SK-N-SH (cell line): ENCODE data around the gene MLF2. TPM values are rescaled to one million over a fixed set of nuclear protein-coding genes. Genes with fewer than 3 reads are reported as not detected.

Experiments used
- CTCF ChIA-PET: fragments of 300-600, 350-600 bp; formaldehyde crosslinking; extraction: SDS; loops from one replicate; lab custom pipeline; 2021; lab: Yijun Ruan, JAX
- POLR2A ChIA-PET: fragments of 350-600 bp; sonication (Branson Sonifier 250); formaldehyde crosslinking; extraction: SDS; loops from one replicate; lab custom pipeline; 2020; ENCODE audit warnings: antibody characterized with exemption, inconsistent platforms; lab: Yijun Ruan, JAX
- DNase-seq: peaks from one replicate; pipeline ENCODE4 v3.0.0; 2012
- H2AFZ ChIP-seq: fragments of 200-600 bp; sonication (generic); 2 replicates; pipeline ENCODE4 v1.8.1; 2016; ENCODE audit warnings: antibody characterized with exemption, mild to moderate bottlenecking, low read depth
- H3F3A ChIP-seq: fragments of 200-600 bp; sonication (generic); replicated peaks from 2 replicates; pipeline ENCODE3; 2016; ENCODE audit warnings: antibody characterized with exemption, mild to moderate bottlenecking; ENCODE audit not compliant: insufficient read depth
- H3K27ac ChIP-seq, 2 experiments: fragments of 200-500 bp in 1 of 2; fragments of 200-600 bp in 1 of 2; sonication (Bioruptor generic) in 1 of 2; sonication (generic), shearing (Covaris generic) in 1 of 2; 2 replicates each; pipeline versions ENCODE4 v1.5.1 to v1.6.1; 2014 to 2016; ENCODE audit warnings: low read depth in 2 of 2, inconsistent platforms in 1 of 2, low read length in 1 of 2, mild to moderate bottlenecking in 1 of 2, mixed read lengths in 1 of 2
- H3K27me3 ChIP-seq: fragments of 200-600 bp; sonication (generic), shearing (Covaris generic); 2 replicates; pipeline ENCODE4 v1.6.1; 2016; ENCODE audit warnings: mixed run types; ENCODE audit not compliant: insufficient read depth
- H3K36me3 ChIP-seq, 2 experiments: fragments of 200-500 bp in 1 of 2; fragments of 200-600 bp in 1 of 2; sonication (Bioruptor generic) in 1 of 2; sonication (generic) in 1 of 2; replicated peaks in 1 of 2; 2 replicates each; pipeline versions ENCODE3 to v1.5.1; 2014 to 2016; ENCODE audit warnings: low read length in 1 of 2, mild to moderate bottlenecking in 1 of 2; ENCODE audit not compliant: insufficient read depth in 2 of 2, control insufficient read depth in 1 of 2
- H3K4me1 ChIP-seq, 2 experiments: fragments of 200-500 bp in 1 of 2; fragments of 200-600 bp in 1 of 2; sonication (Bioruptor generic) in 1 of 2; sonication (generic), shearing (Covaris generic) in 1 of 2; 2 replicates each; pipeline versions ENCODE4 v1.5.1 to v1.6.1; 2014 to 2016; ENCODE audit warnings: low read depth in 1 of 2, low read length in 1 of 2, mixed run types in 1 of 2; ENCODE audit not compliant: insufficient read depth in 2 of 2, control insufficient read depth in 1 of 2
- H3K4me2 ChIP-seq: fragments of 200-600 bp; sonication (generic), shearing (Covaris generic); 2 replicates; pipeline ENCODE4 v1.6.1; 2017; ENCODE audit warnings: mixed run types
- H3K4me3 ChIP-seq, 2 experiments: fragments of 200-500 bp in 1 of 2; fragments of 200-600 bp in 1 of 2; sonication (Bioruptor generic) in 1 of 2; sonication (generic), shearing (Covaris generic) in 1 of 2; 2 replicates each; pipeline versions ENCODE4 v1.5.1 to v1.8.1; 2014 to 2016; ENCODE audit warnings: low read depth in 2 of 2, inconsistent platforms in 1 of 2, low read length in 1 of 2, mild to moderate bottlenecking in 1 of 2, mixed read lengths in 1 of 2, moderate library complexity in 1 of 2
- H3K79me2 ChIP-seq: fragments of 200-600 bp; sonication (generic); 2 replicates; pipeline ENCODE4 v1.8.1; 2017; ENCODE audit warnings: mild to moderate bottlenecking; ENCODE audit not compliant: insufficient read depth
- H3K9ac ChIP-seq: fragments of 200-600 bp; sonication (generic); 2 replicates; pipeline ENCODE4 v1.6.1; 2017; ENCODE audit warnings: mixed run types
- H3K9me2 ChIP-seq: fragments of 200-600 bp; sonication (generic); 2 replicates; pipeline ENCODE4 v1.6.1; 2017; ENCODE audit warnings: mixed run types
- H3K9me3 ChIP-seq: fragments of 200-600 bp; sonication (generic); 2 replicates; pipeline ENCODE4 v1.6.1; 2017; ENCODE audit warnings: mixed run types, mild to moderate bottlenecking, moderate library complexity
- H4K20me1 ChIP-seq: fragments of 200-600 bp; sonication (generic); 2 replicates; pipeline ENCODE4 v1.6.1; 2017; ENCODE audit warnings: mild to moderate bottlenecking, mixed run types; ENCODE audit not compliant: insufficient read depth
- ELF1 ChIP-seq: IDR thresholded peaks from 2 replicates; pipeline ENCODE4 v1.4.0; 2012
- EZH2phosphoT487 ChIP-seq: fragments of 200-600 bp; sonication (generic); IDR thresholded peaks from 2 replicates; pipeline ENCODE4 v1.6.1; 2017; ENCODE audit warnings: low read depth, mixed run types, mild to moderate bottlenecking, antibody characterized with exemption, moderate library complexity, borderline replicate concordance
- FOSL2 ChIP-seq: IDR thresholded peaks from 2 replicates; pipeline ENCODE4 v1.4.0; 2012; ENCODE audit warnings: low read depth, mild to moderate bottlenecking, moderate library complexity, borderline replicate concordance
- FOXM1 ChIP-seq: IDR thresholded peaks from 2 replicates; pipeline ENCODE4 v1.4.0; 2012; ENCODE audit warnings: low read depth, mild to moderate bottlenecking
- GATA2 ChIP-seq: sonication (generic); formaldehyde crosslinking; IDR thresholded peaks from 2 replicates; pipeline ENCODE4 v1.5.0; 2020; ENCODE audit warnings: mild to moderate bottlenecking, missing genetic modification reagents
- JUND ChIP-seq: IDR thresholded peaks from 2 replicates; pipeline ENCODE4 v1.4.0; 2012
- MEF2A ChIP-seq: IDR thresholded peaks from 2 replicates; pipeline ENCODE4 v1.4.0; 2012; ENCODE audit warnings: low read depth, borderline replicate concordance
- NRF1 ChIP-seq: IDR thresholded peaks from 2 replicates; pipeline ENCODE4 v1.6.1; 2012; ENCODE audit warnings: low read depth, mild to moderate bottlenecking, low read length
- RXRA ChIP-seq: IDR thresholded peaks from 2 replicates; pipeline ENCODE4 v1.4.0; 2012; ENCODE audit warnings: low read depth, mild to moderate bottlenecking, borderline replicate concordance
- TEAD4 ChIP-seq: IDR thresholded peaks from 2 replicates; pipeline ENCODE4 v1.4.0; 2012; ENCODE audit warnings: mild to moderate bottlenecking, borderline replicate concordance; ENCODE audit not compliant: insufficient read depth
- USF2 ChIP-seq: fragments of 150-350 bp; IDR thresholded peaks from 2 replicates; pipeline ENCODE4 v1.6.1; 2017; ENCODE audit warnings: antibody characterized with exemption, low read length, low read depth, borderline replicate concordance
- YY1 ChIP-seq: IDR thresholded peaks from 2 replicates; pipeline ENCODE4 v1.4.0; 2012; ENCODE audit warnings: low read depth, mild to moderate bottlenecking
- WGBS: methylation state at CpG from one replicate; pipeline ENCODE4 v1.1.6; 2017; ENCODE audit warnings: low lambda C conversion rate; 5-methylcytosine and 5-hydroxymethylcytosine counted together
- polyA plus RNA-seq, 3 experiments: library from polyadenylated mRNA; depleted of rRNA; stranded (reverse); fragments of >200 nt; gene quantifications; 2 replicates each; pipeline ENCODE4 v1.2.3, GENCODE V29; 2012
- TF ChIP-seq, protein P1 (sequence below): IDR thresholded peaks from 2 replicates; pipeline ENCODE4; 2012
- TF ChIP-seq, protein P2 (sequence below): IDR thresholded peaks from 2 replicates; pipeline ENCODE4 v1.4.0; 2012; ENCODE audit warnings: low read depth, borderline replicate concordance

Gene MLF2
- polyA plus RNA-seq, 1 of the 3 experiments (the other 2 are of a cell fraction): 535 TPM

DNA sequence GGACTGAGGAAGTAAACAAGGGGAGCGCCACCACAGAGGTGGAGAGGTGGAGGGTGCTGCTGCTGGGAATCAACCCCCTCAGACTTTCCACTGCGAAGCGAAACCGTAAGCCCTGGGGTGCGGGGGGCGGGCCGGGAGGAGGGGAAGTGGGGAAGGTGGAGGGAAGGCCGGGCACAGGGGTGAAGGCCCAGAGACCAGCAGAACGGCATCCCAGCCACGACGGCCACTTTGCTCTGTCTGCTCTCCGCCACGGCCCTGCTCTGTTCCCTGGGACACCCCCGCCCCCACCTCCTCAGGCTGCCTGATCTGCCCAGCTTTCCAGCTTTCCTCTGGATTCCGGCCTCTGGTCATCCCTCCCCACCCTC lies 19.4 kb upstream of the MLF2 start, which contains the start of gene LAG3:
Gene LAG3 (plus strand): TSS at position 190 of the 365 bp plus-strand sequence. CDS start 333 bp downstream, outside the sequence.
- POLR2A ChIA-PET: no interaction called here
- WGBS: 85% methylated on average over 14 of the region's 15 CpGs
- no peak within 1 kb of the TSS for H3K4me2 ChIP-seq

GRCh38 chr12:6771509-6772330 lies 18.8 kb upstream of the MLF2 start:
- ChIA-PET POLR2A (interaction anchor here (1.6 kb wide), 1 partner anchor 19 kb away, joined by 9 read pairs; the partner anchor contains the start of gene MLF2), CTCF (interaction anchor here (1.8 to 15.2 kb wide), 3 partner anchors 8 to 54 kb away, joined by 5 to 343 read pairs (median 10); partner anchors contain the start of gene MLF2)
- H3K36me3 ChIP-seq: peaks cover 23 to 24% of the 10 kb centered on the region in 2 experiments
- TF ChIP-seq USF2: no peak
- TF ChIP-seq, protein P1, sequence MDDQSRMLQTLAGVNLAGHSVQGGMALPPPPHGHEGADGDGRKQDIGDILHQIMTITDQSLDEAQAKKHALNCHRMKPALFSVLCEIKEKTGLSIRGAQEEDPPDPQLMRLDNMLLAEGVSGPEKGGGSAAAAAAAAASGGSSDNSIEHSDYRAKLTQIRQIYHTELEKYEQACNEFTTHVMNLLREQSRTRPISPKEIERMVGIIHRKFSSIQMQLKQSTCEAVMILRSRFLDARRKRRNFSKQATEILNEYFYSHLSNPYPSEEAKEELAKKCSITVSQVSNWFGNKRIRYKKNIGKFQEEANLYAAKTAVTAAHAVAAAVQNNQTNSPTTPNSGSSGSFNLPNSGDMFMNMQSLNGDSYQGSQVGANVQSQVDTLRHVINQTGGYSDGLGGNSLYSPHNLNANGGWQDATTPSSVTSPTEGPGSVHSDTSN: peak; percentile 5; the same call in 1 of the 2 replicates
- H3K9ac ChIP-seq: no peak overlapping the region
- no peaks in the 10 kb centered on the region for H3K27me3 ChIP-seq
- no peaks in the 10 kb centered on the region for H3K9me3 ChIP-seq
- peaks cover 9% of the 10 kb centered on the region for H3F3A ChIP-seq
- H3K4me1 ChIP-seq: peaks cover 9 to 30% of the 10 kb centered on the region in 2 experiments; a peak in 2 of 4 replicates
- H3K9me2 ChIP-seq: no peaks in the 10 kb centered on the region
- no peak overlapping the region for H3K4me2 ChIP-seq
- H3K4me3 ChIP-seq: no peak overlapping the region
- H2AFZ ChIP-seq: no peak overlapping the region
- WGBS: 90% methylated on average over 12 of the region's 12 CpGs
- peaks cover 37% of the 10 kb centered on the region for H3K79me2 ChIP-seq
- DNase-seq: no peak
- peaks cover 40% of the 10 kb centered on the region for H4K20me1 ChIP-seq
- peak overlapping the region in 1 of 2 experiments; percentile 56; a peak in 1 of 4 replicates for H3K27ac ChIP-seq

More for the DNA sequence above, 19.4 kb upstream of the MLF2 start, which contains the start of gene LAG3:
- no peaks in the 10 kb centered on the region for H3K27me3 ChIP-seq
- no peak within 1 kb of the TSS for H3K4me3 ChIP-seq
- H3K79me2 ChIP-seq: peaks cover 31% of the 10 kb centered on the region
- H3K27ac ChIP-seq: peak within 1 kb of the TSS in 1 of 2 experiments; percentile 56; a peak in 1 of 4 replicates
- no peak for DNase-seq
- no peak within 1 kb of the TSS for H3K9ac ChIP-seq
- peaks cover 9 to 30% of the 10 kb centered on the region in 2 experiments; a peak in 2 of 4 replicates for H3K4me1 ChIP-seq
- peaks cover 35% of the 10 kb centered on the region for H4K20me1 ChIP-seq
- CTCF ChIA-PET: interaction anchor here (1.0 to 15.2 kb wide), 4 partner anchors 9 to 100 kb away, joined by 3 to 343 read pairs (median 8); partner anchors contain the start of gene MLF2
- H3K36me3 ChIP-seq: peaks cover 23 to 24% of the 10 kb centered on the region in 2 experiments
- TF ChIP-seq NRF1 (no peak), YY1 (no peak), RXRA (no peak), TEAD4 (no peak), EZH2phosphoT487 (no peak), USF2 (no peak), FOXM1 (no peak), MEF2A (no peak), GATA2 (CRISPR knock-in tag) (no peak), ELF1 (no peak), JUND (no peak), FOSL2 (no peak)
- TF ChIP-seq, protein P2, sequence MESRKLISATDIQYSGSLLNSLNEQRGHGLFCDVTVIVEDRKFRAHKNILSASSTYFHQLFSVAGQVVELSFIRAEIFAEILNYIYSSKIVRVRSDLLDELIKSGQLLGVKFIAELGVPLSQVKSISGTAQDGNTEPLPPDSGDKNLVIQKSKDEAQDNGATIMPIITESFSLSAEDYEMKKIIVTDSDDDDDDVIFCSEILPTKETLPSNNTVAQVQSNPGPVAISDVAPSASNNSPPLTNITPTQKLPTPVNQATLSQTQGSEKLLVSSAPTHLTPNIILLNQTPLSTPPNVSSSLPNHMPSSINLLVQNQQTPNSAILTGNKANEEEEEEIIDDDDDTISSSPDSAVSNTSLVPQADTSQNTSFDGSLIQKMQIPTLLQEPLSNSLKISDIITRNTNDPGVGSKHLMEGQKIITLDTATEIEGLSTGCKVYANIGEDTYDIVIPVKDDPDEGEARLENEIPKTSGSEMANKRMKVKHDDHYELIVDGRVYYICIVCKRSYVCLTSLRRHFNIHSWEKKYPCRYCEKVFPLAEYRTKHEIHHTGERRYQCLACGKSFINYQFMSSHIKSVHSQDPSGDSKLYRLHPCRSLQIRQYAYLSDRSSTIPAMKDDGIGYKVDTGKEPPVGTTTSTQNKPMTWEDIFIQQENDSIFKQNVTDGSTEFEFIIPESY: no peak
- H3K9me2 ChIP-seq: no peaks in the 10 kb centered on the region
- H2AFZ ChIP-seq: no peak within 1 kb of the TSS
- H3F3A ChIP-seq: peaks cover 9% of the 10 kb centered on the region
- H3K9me3 ChIP-seq: no peaks in the 10 kb centered on the region
